NCI-H2171 treated with DMSO at 0.1 percent for 48 hours (cell line): ENCODE results near the gene SEMA5B.

Experiments
- DNase-seq: peaks from one replicate; lab custom pipeline; 2025; lab: John Stamatoyannopoulos, UW

Gene SEMA5B

GRCh38 chr3:123058505-123058904 lies 30.9 kb upstream of the SEMA5B start:
- DNase-seq: no peak

- peak; percentile 47 for DNase-seq
These were observed 27.8 kb upstream of the SEMA5B start for GRCh38 chr3:123055352-123055751.

- DNase-seq: no peak
These were observed 27.4 kb upstream of the SEMA5B start for GRCh38 chr3:123054931-123055330.

- no peak for DNase-seq
These were observed 26.7 kb upstream of the SEMA5B start for GRCh38 chr3:123054109-123054778.

- no peak for DNase-seq
These were observed 25.5 kb upstream of the SEMA5B start for GRCh38 chr3:123053107-123053506.

GRCh38 chr3:123050666-123051065 lies 23.1 kb upstream of the SEMA5B start:
- no peak for DNase-seq

GRCh38 chr3:123048480-123049237 lies 21.1 kb upstream of the SEMA5B start:
- no peak for DNase-seq

GRCh38 chr3:123047062-123047319 lies 19.4 kb upstream of the SEMA5B start:
- no peak for DNase-seq

GRCh38 chr3:123046262-123047061 lies 18.9 kb upstream of the SEMA5B start:
- DNase-seq: no peak

- no peak for DNase-seq
These were observed 17.6 kb upstream of the SEMA5B start for GRCh38 chr3:123044981-123045763.

- DNase-seq: no peak
These were observed 14.8 kb upstream of the SEMA5B start for GRCh38 chr3:123042413-123042812.

GRCh38 chr3:123039178-123039577 lies 11.6 kb upstream of the SEMA5B start:
- DNase-seq: no peak

- DNase-seq: no peak
These were observed 11.2 kb upstream of the SEMA5B start for GRCh38 chr3:123038751-123039150.

GRCh38 chr3:123037015-123037375 lies 9.4 kb upstream of the SEMA5B start:
- DNase-seq: no peak

GRCh38 chr3:123036352-123037014 lies 8.9 kb upstream of the SEMA5B start:
- DNase-seq: peak; percentile 70

- DNase-seq: no peak
These were observed 7.4 kb upstream of the SEMA5B start for GRCh38 chr3:123034996-123035395.

GRCh38 chr3:123034120-123034519 lies 6.6 kb upstream of the SEMA5B start:
- DNase-seq: no peak

- no peak for DNase-seq
These were observed 4.5 kb upstream of the SEMA5B start for GRCh38 chr3:123032057-123032456.

GRCh38 chr3:123031051-123031450 lies 3.5 kb upstream of the SEMA5B start:
- DNase-seq: no peak

- peak; percentile 92 for DNase-seq
These were observed 768 bp upstream of the SEMA5B start for GRCh38 chr3:123028233-123028828.

GRCh38 chr3:123026565-123027291 lies 835 bp downstream of the SEMA5B start:
- DNase-seq: no peak
